ENCODE measurements around the gene LILRB5. TPM values are rescaled to one million over a fixed set of nuclear protein-coding genes. Genes with fewer than 3 reads are reported as not detected.

LILRB5 gene
- total RNA-seq, 4 donors from 2014 or later: 12.5 to 17.5 (median 15.1) TPM

- peak; percentile 2 for ATAC-seq
- peak overlapping the region; percentile 56 to 63 for H3K4me3 ChIP-seq
- H3K4me1 ChIP-seq: peaks cover 0 to 59% (median 20%) of the 10 kb centered on the region in 3 donors
- H3K9me3 ChIP-seq: no peaks in the 10 kb centered on the region
- no CpG with 5 or more reads among the region's 28 CpGs for WGBS, 2 donors (ENCODE audit: low coverage in 1 of 2)
- peak overlapping the region; percentile 92 to 96 (median 94) for H3K27ac ChIP-seq
- peaks cover 0 to 50% of the 10 kb centered on the region in 2 donors for H3K36me3 ChIP-seq
- no peaks in the 10 kb centered on the region for H3K27me3 ChIP-seq
- TF ChIP-seq CTCF (IDR thresholded peaks at IDR 0.05): no peak
- no peak for TF ChIP-seq POLR2AphosphoS5 (IDR thresholded peaks at IDR 0.05)
- no peak for TF ChIP-seq POLR2A (IDR thresholded peaks at IDR 0.05)
- no peak for TF ChIP-seq EP300 (IDR thresholded peaks at IDR 0.05)
Measured at GRCh38 chr19:54201172-54201701, 55.8 kb downstream of the LILRB5 start.

Small RNAs within 50 kb of the gene (small RNA-seq; reads per million reads assigned to genes)
- gene AC245884.12 (0 reads per million in 4 donors), gene MIR4752 (0 reads per million in 4 donors), gene RNU6-1307P (0 reads per million in 4 donors)

Other genes starting within 250 kb of the LILRB5 start
- gene VSTM1, start 193.4 kb downstream of the LILRB5 start, total RNA-seq: not detected
- gene TARM1, start 175.9 kb downstream of the LILRB5 start, total RNA-seq: not detected
- gene OSCAR, start 156.5 kb downstream of the LILRB5 start, total RNA-seq: 1 to 10 TPM in 3 of 4 donors, not detected in 1; 1.2 to 2.4 (median 2.1) TPM
- gene NDUFA3, start 154.4 kb downstream of the LILRB5 start, total RNA-seq: 10 to 100 TPM; 14.2 to 37.7 (median 21.5) TPM
- 10 to 100 TPM; 12.5 to 20.9 (median 15.2) TPM for gene TFPT, start 141.6 kb downstream of the LILRB5 start, total RNA-seq
- 10 to 100 TPM; 51.6 to 67.1 (median 53.8) TPM for gene PRPF31, start 141.5 kb downstream of the LILRB5 start, total RNA-seq
- gene CNOT3, start 119.5 kb downstream of the LILRB5 start, total RNA-seq: 10 to 100 TPM; 14.7 to 32.4 (median 23.1) TPM
- 10 to 100 TPM in 3 of 4 donors, 1 to 10 TPM in 1; 8.2 to 12.8 (median 11.1) TPM for gene LENG1, start 97.6 kb downstream of the LILRB5 start, total RNA-seq
- 1 to 10 TPM in 1 of 4 donors, under 1 TPM in 2, not detected in 1; 0.16 to 3.1 (median 0.31) TPM for gene TMC4, start 84.1 kb downstream of the LILRB5 start, total RNA-seq
- 10 to 100 TPM; 28.4 to 64.3 (median 36.5) TPM for gene MBOAT7, start 67.7 kb downstream of the LILRB5 start, total RNA-seq
- 10 to 100 TPM; 57.4 to 73.2 (median 69.8) TPM for gene TSEN34, start 66.0 kb downstream of the LILRB5 start, total RNA-seq
- 1,000 to 10,000 TPM; 1,142 to 2,786 (median 1,584) TPM for gene RPS9, start 56.4 kb downstream of the LILRB5 start, total RNA-seq
- 10 to 100 TPM in 3 of 4 donors, 1 to 10 TPM in 1; 6.8 to 29.9 (median 21.3) TPM for gene LILRB3, start 34.3 kb downstream of the LILRB5 start, total RNA-seq
- 1 to 10 TPM in 3 of 4 donors, under 1 TPM in 1; 0.31 to 4.2 (median 2.2) TPM for gene LILRA6, start 14.5 kb downstream of the LILRB5 start, total RNA-seq
- gene LILRB2, start 23.8 kb upstream of the LILRB5 start, total RNA-seq: 1 to 10 TPM in 3 of 4 donors, under 1 TPM in 1; 0.93 to 5.0 (median 1.9) TPM
- 1 to 10 TPM in 3 of 4 donors, not detected in 1; 2.7 to 8.6 (median 2.8) TPM for gene LILRA5, start 55.9 kb upstream of the LILRB5 start, total RNA-seq
- gene LILRA4, start 81.9 kb upstream of the LILRB5 start, total RNA-seq: not detected
- 10 to 100 TPM in 2 of 4 donors, 1 to 10 TPM in 2; 4.8 to 22.5 (median 8.3) TPM for gene LAIR1, start 107.7 kb upstream of the LILRB5 start, total RNA-seq
- 10 to 100 TPM in 1 of 4 donors, 1 to 10 TPM in 3; 1.2 to 19.8 (median 5.5) TPM for gene TTYH1, start 158.2 kb upstream of the LILRB5 start, total RNA-seq
- 100 to 1,000 TPM in 2 of 4 donors, 10 to 100 TPM in 2; 25.4 to 215 (median 80.9) TPM for gene LENG8, start 191.9 kb upstream of the LILRB5 start, total RNA-seq
- 1 to 10 TPM; 2.6 to 9.1 (median 4.5) TPM for gene LENG9, start 206.5 kb upstream of the LILRB5 start, total RNA-seq
- gene CDC42EP5, start 216.0 kb upstream of the LILRB5 start, total RNA-seq: 10 to 100 TPM in 3 of 4 donors, 1 to 10 TPM in 1; 4.2 to 24.1 (median 12.8) TPM
- gene LAIR2, start 245.6 kb upstream of the LILRB5 start, total RNA-seq: not detected

Measured in gastroesophageal sphincter (tissue), 4 donors.